Panc1 (cell line): ENCODE measurements around the gene PRM2.

Experiments
- POLR2AphosphoS5 ChIP-seq: IDR thresholded peaks from 2 replicates; pipeline ENCODE4 v1.6.1; 2012; ENCODE audit warnings: mild to moderate bottlenecking, low read depth, low read length, moderate library complexity
- SIN3A ChIP-seq: IDR thresholded peaks from 2 replicates; pipeline ENCODE4 v1.6.1; 2012; ENCODE audit warnings: low read depth, mild to moderate bottlenecking, low read length, moderate library complexity, borderline replicate concordance; ENCODE audit not compliant: insufficient read depth
- TF ChIP-seq, protein P1 (sequence below): fragments of 450-650 bp; IDR thresholded peaks from 2 replicates; pipeline ENCODE4 v1.5.1; 2017; ENCODE audit warnings: mild to moderate bottlenecking
- TF ChIP-seq, protein P2 (sequence below), 2 experiments: IDR thresholded peaks; 2 replicates each; pipeline ENCODE4 v1.6.1; 2011 to 2012; ENCODE audit warnings: low read depth in 2 of 2, control low read depth in 1 of 2, low read length in 1 of 2, mild to moderate bottlenecking in 1 of 2, moderate library complexity in 1 of 2; ENCODE audit not compliant: insufficient read depth in 1 of 2

DNA sequence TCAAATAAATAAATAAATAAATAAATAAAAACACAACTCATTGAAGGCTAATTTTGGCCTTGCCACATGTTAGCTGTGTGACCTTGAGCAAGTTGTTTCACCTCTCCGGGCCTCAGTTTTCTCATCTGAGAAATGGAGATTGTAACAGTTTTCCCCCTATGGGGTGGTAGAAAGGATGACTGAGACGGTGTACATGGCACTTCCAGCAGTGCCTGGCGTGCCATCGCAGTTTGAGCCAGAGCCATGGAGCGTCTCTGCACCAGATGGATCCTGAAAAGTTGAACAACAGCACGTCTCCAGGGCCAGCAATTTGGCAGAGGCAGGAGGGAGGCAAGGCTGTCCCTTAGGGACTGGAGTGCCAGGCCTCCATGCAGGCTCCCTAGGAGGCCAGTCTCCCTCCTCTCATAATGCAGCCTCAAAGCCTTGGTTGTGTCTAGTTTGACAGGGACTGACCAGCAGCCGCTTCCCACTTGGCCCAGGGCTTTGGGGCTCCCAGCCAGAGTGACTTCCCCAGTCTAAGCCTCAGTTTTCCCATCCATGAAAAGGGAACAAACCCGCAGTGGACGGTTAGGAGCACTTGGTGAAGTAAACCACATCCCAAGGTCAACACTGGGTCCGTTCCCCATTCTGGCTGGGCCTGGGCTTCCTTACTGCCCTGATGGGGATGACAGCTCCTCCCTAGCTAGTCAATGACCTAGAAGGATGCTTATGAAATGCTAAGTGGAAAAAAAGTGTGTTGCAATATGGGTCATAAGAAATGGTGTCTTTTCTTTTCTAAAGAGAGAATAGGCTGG is 39.6 kb downstream of the PRM2 start:
- TF ChIP-seq, protein P1, sequence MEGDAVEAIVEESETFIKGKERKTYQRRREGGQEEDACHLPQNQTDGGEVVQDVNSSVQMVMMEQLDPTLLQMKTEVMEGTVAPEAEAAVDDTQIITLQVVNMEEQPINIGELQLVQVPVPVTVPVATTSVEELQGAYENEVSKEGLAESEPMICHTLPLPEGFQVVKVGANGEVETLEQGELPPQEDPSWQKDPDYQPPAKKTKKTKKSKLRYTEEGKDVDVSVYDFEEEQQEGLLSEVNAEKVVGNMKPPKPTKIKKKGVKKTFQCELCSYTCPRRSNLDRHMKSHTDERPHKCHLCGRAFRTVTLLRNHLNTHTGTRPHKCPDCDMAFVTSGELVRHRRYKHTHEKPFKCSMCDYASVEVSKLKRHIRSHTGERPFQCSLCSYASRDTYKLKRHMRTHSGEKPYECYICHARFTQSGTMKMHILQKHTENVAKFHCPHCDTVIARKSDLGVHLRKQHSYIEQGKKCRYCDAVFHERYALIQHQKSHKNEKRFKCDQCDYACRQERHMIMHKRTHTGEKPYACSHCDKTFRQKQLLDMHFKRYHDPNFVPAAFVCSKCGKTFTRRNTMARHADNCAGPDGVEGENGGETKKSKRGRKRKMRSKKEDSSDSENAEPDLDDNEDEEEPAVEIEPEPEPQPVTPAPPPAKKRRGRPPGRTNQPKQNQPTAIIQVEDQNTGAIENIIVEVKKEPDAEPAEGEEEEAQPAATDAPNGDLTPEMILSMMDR = no peak
- TF ChIP-seq, protein P2, sequence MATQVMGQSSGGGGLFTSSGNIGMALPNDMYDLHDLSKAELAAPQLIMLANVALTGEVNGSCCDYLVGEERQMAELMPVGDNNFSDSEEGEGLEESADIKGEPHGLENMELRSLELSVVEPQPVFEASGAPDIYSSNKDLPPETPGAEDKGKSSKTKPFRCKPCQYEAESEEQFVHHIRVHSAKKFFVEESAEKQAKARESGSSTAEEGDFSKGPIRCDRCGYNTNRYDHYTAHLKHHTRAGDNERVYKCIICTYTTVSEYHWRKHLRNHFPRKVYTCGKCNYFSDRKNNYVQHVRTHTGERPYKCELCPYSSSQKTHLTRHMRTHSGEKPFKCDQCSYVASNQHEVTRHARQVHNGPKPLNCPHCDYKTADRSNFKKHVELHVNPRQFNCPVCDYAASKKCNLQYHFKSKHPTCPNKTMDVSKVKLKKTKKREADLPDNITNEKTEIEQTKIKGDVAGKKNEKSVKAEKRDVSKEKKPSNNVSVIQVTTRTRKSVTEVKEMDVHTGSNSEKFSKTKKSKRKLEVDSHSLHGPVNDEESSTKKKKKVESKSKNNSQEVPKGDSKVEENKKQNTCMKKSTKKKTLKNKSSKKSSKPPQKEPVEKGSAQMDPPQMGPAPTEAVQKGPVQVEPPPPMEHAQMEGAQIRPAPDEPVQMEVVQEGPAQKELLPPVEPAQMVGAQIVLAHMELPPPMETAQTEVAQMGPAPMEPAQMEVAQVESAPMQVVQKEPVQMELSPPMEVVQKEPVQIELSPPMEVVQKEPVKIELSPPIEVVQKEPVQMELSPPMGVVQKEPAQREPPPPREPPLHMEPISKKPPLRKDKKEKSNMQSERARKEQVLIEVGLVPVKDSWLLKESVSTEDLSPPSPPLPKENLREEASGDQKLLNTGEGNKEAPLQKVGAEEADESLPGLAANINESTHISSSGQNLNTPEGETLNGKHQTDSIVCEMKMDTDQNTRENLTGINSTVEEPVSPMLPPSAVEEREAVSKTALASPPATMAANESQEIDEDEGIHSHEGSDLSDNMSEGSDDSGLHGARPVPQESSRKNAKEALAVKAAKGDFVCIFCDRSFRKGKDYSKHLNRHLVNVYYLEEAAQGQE (IDR thresholded peaks at IDR 0.05; ENCODE audit: insufficient read depth in 1 of 2, low read depth in 2 of 2, low read length in 1 of 2) = no peak
- TF ChIP-seq POLR2AphosphoS5 (no peak), SIN3A (no peak)
